Activated CD4-positive, alpha-beta T cell treated with anti-CD3 and anti-CD28 coated beads, Interleukin-2, Interleukin-4, amounts not matched to agents 100 ng/mL and 50 ng/mL, durations not matched to agents 16 hours and 8 hours (primary cell): ENCODE data around the gene SLC12A4.
"Not testable (repeated sequence)": the region's sequence is repeated elsewhere in the genome, so short reads cannot be mapped to it uniquely, and the experiment has no call there.

ENCODE experiments used
- DNase-seq: peaks from one replicate; pipeline ENCODE4 v3.0.0-alpha.2; 2020; ENCODE audit warnings: low spot score

SLC12A4 gene

DNA sequence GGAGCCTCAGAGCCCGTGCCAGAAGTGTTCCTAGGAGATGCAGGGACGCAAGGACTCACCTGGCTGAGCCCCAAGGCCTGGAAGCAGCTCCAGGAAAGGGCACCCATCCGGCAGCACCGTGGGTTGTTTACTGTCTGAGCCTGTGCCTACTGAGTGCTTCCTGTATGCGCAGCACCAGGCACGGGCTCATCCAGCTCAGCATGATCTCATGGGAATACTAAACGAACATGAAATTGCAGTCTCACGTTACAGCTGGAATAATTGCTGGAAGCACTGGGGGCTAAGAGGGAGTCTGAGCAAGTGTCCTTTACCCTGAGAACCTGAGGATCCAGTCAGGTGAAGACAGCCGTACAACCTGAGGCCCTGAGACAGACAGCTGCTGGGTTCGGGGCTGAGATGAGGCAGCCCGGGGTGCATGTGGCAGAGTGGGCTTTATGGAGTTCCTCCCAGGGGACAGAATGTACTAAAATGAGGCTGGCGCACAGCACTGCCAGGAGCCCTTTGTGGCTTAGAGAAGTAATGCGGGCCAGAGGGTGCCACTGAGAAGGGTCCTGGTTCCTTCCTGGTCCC, 42.2 kb downstream of the SLC12A4 start:
- DNase-seq: no peak

GRCh38 chr16:67924140-67924906, 44.1 kb downstream of the SLC12A4 start:
- no peak for DNase-seq

DNA sequence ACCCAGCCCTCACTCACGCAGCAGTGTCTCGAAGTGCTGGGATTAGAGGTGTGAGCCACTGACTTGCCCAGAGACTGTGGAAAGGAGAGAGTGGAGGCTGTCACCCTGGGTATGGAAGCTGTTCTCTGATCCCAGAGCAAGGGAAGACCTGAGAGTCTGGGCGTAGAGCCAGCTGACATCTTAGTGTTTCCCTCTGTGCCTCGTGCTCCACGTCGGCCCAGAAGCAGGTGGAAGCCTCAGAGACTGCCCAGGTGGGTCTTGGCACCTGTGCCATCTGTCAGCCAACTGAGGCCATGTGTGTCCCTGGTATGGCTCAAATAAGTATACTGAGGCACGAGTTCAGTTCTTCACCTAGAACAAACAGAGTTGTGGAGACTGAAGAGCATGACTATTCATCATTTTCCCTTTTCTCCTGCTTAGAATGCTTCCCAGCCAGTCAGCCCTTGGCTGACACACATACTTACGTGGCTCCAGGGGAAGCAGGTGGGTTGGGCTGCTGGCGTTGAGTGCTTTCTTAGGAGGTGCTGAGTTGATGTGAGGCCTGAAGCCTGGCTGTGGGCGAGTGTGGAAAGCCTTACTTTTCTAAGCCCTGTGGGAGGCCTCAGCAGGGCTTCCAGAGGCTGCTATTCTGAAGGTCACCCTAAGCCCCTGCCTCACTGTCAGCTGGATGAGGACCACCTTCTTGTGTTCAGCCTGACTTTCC, 44.9 kb downstream of the SLC12A4 start:
- DNase-seq: no peak

GRCh38 chr16:67922740-67923139, 45.7 kb downstream of the SLC12A4 start:
- no peak for DNase-seq

DNA sequence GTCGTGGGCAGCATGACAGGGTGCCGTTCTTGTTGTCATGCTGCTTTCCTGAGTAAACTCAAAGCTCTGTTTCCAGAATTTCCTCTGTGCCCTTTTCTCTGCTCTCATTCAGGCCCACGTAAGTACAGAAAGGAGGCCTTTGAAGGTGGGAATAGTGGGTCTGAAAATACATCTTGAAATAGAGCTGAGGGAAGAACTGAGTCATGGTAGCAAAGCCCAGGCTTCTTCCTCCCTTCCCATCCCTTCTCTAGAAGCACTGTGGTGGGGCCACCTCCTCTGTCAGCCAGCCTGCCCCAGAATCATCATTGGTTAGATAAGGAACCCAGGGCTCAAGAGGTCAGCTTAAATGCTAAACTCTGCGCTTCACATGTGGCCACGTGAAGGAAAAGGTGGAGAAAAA, 46.2 kb downstream of the SLC12A4 start:
- no peak for DNase-seq

- DNase-seq: no peak
Measured at GRCh38 chr16:67919622-67920221, 48.7 kb downstream of the SLC12A4 start.

GRCh38 chr16:67917852-67918236, 50.6 kb downstream of the SLC12A4 start:
- peak; percentile 83 for DNase-seq

DNA sequence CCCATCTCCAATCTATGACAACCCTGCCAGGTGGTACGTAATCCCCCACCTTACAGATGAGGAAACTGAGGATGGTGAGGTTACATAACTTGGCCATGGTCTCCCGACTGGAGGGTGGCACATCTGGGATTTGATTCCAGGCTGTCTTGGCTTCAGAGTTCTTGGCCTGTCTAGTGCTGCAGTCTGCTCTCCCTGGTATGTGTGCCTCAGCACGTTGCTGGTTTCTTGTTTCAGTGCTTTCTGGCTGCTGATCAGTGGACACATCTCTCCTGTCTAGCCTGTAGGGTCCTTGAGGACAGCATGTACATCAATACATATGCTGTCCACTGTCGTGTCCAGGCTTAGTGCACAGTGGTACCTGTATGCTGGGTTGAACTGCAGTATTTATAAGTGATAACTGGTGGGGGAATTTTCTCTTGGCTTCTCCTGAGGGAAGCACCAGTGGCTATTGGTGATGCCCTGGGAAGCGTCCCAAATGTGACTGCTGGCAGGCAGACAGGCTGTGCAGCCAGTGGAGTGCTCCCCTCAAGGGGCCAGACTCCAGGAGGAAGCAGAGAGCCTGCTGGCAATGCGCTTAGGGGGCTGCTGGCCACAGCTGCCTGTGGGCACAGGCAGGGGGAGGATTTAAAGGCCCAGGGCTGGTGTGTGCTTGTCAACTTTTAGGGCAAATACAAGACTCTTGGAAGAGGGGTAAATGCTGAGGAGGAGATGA, 51.1 kb downstream of the SLC12A4 start:
- DNase-seq: no peak

- DNase-seq: no peak
Measured at GRCh38 chr16:67915831-67916723, 52.4 kb downstream of the SLC12A4 start.

- not testable (repeated sequence) for DNase-seq
Measured at GRCh38 chr16:67915496-67915769, 53.0 kb downstream of the SLC12A4 start.

DNA sequence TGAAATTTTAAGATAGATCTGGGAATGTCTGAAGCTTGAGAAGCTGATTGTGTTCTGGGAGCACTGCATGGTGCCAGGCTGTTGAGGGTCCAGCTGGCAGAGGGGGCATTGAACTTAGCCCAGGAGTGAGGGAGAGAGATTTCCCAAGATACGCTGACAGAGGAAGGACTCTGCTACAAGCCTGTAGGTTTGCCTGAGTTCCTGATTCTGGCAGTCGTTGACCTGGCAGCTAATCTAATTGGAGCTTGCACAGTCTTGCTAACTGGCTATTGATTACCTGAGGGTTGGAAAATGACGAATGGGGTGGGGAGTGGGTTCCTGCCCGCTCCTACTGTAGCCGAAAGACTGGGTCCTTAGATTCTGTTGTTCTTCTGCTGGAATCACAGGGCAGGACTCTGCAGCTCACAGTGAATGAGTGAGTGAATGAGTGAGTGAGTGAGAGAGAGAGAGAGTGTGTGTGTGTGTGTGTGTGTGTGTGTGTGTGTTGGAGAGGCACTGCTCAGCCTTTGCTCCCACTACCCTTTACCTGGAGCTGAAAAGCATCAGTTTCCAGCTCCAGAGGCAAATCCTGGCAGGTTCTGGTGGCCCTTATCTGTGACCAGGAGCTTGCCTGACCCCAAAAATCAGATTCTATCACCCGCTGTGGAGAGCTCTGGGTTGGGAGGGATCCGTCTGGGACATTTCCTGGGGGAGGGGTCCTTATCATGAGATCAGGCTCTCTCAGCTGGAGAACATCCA, 53.5 kb downstream of the SLC12A4 start:
- no peak for DNase-seq

GRCh38 chr16:67910158-67910557, 58.3 kb downstream of the SLC12A4 start:
- peak; percentile 34 for DNase-seq

DNA sequence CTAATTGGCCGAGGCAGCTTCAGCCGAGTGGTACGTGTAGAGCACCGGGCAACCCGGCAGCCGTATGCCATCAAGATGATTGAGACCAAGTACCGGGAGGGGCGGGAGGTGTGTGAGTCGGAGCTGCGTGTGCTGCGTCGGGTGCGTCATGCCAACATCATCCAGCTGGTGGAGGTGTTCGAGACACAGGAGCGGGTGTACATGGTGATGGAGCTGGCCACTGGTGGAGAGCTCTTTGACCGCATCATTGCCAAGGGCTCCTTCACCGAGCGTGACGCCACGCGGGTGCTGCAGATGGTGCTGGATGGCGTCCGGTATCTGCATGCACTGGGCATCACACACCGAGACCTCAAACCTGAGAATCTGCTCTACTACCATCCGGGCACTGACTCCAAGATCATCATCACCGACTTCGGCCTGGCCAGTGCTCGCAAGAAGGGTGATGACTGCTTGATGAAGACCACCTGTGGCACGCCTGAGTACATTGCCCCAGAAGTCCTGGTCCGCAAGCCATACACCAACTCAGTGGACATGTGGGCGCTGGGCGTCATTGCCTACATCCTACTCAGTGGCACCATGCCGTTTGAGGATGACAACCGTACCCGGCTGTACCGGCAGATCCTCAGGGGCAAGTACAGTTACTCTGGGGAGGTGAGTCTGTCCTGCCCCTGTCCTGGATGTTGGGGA, 59.2 kb downstream of the SLC12A4 start:
- DNase-seq: no peak

GRCh38 chr16:67907397-67908180, 60.8 kb downstream of the SLC12A4 start:
- no peak for DNase-seq

GRCh38 chr16:67902831-67903230, 65.6 kb downstream of the SLC12A4 start:
- no peak for DNase-seq

- DNase-seq: no peak
Measured at GRCh38 chr16:67901734-67902133, 66.7 kb downstream of the SLC12A4 start.

DNA sequence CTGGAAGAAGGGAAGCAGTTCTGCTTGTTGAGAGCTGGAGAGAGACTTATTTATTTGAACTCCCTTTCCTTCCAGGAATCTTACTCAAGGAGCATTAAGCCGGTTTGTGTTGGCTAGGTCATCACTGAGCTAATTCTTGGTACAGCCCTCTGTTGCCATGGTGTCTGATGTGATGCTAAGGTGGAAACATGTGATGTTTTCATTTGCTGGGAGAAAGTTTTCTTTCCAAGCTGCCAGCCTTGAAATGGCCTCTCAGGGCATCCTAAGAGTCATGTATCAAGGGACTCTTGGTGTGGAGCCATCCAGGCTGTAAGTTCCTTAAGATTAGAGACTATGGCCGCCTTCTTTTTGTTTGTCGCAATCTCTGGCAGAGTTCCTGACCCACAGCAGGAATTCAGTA, 71.2 kb downstream of the SLC12A4 start:
- DNase-seq: no peak

DNA sequence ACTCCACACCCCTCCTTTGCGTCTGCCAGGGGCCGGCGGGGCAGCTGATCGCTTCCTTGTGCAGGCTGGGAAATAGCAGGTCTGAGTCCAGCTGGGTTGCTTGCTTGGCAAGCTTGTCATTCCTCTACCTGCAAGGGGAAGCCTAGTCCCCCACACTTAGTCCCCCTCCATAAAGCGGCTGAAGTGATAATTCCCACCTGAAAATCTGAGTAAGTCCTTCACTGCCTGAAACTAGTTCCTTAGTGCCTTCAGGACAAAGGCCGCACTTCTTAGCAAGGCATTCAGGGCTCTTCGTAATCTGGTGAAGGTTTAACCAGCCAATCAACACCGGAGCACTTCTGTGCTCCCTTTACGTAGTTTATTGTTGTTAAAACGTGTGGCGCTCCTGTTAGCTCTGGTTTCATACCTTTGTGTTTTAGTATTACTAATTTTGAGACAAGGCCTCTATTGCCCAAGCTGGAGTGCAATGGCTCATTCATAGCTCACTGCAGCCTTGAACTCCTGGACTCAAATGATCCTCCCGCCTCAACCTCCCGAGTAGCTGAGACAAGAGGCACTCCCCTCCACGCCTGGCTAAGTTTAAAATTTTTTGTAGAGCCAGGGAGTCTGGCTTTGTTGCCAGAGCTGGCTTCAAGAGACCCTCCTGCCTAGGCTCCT, 74.6 kb downstream of the SLC12A4 start:
- DNase-seq: no peak
